DMS114 treated with DMSO at 0.1 percent for 48 hours (cell line): Measurements from ENCODE around the gene DAPK1.

Source experiments
- DNase-seq: peaks from one replicate; lab custom pipeline; 2025; ENCODE audit not compliant: unreplicated experiment; lab: John Stamatoyannopoulos, UW

The DAPK1 gene

DNA sequence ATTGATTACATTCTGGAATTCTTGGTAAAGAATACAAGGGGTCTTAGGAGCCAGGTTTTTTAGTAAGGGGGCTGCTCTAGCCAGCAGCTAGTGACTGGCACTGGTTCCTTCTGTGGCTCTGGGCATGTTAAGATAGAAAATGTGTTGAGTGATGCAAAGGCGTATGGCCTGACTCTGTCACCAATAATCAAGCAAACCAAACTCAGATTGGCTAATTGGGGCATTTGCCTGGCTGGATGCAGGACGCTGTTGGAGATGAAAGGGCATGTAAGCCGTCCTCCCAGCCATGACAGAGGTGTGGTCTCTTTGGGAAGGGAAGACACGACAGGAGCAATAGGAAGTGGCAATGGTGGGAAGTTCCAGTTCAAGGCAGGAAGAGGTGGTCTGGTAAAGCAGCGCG is 140.6 kb downstream of the DAPK1 start:
- no peak for DNase-seq

DNA sequence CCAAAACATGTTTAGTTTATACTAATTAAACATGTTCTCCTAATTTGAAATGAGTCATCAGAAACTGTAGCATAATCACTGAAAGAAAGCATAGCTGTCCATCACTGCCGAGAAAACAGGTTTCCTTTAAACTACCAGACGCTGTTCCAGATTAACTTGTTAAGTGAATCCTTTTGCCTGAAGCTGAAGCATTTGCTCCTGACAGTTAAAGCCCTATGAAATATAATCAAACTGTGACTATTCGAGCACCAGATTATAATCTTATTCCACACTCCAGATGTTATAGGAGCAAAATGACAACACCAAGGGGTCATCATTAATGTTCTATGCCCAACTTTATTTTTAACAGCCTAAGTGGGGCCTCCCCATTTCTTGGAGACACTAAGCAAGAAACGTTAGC is 142.3 kb downstream of the DAPK1 start:
- DNase-seq, result no peak

DNA sequence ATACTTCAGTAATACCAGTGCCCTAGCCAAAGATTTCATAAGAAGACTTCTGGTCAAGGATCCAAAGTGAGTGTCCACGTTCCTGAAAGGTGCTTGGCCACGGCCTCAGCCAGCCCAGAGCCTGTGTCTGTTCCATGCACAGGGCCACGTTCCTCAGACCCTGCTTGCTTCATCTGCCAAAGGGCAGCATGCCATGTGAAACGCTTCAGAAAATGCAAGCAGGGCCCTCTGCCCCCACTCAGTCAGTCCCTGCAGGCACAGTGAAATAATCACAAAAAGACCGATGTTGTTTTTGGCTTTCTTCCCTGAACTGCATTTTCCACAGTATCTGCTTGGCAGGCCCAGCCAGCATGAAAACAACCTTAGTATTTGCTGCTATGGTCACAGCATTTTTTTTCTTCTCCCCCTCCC is 142.7 kb downstream of the DAPK1 start:
- no peak for DNase-seq

DNA sequence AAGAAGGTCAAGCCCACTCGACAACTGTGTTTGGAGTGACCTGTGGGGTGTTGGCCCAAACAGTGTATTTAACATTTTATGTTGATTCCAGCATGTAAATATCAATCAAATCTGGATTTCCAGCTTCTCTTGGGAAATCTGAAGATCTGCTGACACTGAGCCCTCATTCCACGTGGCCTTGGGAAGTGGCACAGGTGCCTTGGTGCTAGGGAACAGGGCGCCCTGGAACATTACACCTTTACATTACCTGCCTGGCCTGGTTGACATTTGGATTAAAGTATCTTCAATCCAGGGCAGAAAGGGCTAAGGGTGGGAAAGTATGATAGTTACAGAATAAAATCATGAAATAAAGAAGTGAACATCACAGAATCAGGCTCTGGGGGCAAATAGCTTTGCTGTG is 143.4 kb downstream of the DAPK1 start:
- DNase-seq, result no peak

DNA sequence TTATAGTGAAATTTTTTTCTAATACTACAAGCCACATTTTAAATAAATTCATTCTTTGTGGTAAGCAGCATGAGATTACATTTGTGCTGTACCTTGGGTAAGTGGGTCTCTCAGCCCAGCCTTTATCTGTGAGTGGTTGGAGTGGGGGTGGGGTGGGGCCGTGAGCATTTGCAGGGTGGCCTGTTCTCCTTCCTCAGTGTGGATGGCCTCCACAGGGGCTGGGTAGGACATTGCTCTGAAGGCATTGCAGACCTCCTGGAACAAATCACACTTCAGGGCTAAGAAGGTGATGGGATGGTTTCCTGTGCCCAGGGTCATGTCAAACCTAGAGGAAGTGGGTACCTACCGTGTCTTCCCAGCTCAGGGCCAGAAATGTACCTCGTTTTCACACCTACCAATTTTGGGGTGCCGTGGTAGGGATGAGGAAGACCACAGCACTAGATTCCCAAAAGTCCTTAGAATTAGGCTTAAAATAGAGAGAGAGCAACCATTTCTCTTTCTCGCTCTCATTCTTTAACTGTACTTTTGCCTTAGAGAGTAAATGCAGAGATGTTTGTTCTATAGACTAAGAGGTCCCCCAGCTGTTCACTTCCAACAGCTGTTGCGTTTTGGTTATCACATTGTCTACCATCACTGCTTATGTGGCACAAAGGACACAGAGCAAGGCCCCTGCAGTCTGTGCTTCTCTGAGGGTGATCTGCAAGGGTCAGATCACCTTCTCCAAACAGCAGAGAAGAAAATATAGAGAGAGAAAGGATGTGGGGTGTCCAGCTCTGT is 144.9 kb downstream of the DAPK1 start:
- DNase-seq, result no peak

DNA sequence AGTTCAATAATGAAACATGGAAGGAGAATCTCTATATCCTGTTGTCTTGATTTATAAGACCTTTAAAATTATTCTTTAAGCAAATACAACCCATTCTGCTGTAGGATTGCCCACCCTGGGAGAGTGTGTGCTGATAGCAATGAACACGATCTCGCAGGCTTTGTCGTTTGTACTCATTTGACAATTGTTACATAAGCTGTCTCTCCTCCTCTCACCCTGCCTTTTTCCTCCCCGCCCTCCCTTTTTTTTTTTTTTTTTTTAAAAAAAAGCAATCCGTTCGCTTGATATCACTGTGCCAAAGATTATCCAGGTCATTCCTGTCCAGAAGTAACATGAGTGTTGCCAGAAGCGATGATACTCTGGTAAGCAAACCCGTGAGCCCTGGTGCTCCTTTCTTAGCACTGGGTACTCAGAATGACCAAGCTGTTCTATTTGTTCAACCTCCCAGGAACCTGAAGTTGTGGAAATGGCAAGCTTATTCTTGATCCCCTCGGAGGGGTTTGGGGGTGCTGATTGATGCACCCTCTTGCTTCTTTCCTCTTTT is 145.5 kb downstream of the DAPK1 start:
- no peak for DNase-seq

DNA sequence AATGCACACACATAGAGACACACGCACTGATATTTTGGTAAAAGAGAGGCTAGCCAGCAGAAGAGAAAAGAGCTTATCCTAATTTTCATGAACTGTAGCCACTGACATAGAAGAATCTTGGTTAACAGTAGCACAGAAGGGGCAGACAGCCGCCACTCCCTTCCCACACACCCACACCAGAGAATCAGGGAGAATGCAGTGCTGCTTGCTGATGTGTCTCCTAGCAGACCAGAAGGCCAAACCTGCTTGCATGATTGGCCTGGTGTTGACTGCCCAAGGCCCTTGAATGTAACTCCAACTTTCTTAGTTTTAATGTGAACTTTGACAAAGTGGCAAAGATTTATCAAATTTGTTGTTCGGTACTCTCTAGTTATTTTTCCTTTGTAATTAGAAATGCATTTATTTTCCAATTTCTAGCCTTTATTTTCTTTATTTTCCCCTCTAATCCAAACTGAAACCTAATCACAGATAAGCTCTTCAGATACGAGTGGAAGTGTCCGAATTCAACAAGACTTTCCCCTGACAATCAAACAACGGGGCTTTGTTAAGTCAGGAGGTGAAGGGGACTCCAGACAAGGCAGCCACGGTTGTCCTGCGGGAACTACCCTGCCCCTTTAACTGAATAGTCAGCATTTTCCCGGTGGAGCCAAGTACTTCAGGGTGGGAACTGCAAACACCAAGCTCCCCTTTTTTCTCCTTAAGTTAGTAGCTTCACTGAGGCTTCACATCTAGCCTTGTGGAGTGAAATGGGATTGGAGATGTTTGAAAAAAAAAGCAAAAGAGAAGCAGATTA is 146.3 kb downstream of the DAPK1 start:
- DNase-seq, result no peak

DNA sequence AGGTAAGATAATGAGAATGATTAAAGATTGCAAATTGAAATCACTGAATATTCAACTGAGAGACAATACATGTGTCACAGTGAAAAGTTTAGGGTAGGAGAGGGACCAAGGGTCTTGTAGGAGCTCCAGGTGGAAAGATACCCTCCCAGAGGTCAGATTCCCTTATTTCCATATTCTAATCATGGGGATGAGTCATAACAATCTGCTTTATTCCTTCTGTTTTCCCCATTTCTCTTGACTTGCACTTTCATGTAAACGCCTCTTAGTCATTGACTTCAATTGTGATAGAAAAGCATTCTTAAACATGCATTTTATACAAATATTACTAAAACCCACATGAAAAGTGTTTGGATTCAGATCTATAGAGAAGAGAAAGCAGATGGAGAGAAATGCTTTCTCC is 147.0 kb downstream of the DAPK1 start:
- DNase-seq, result no peak

DNA sequence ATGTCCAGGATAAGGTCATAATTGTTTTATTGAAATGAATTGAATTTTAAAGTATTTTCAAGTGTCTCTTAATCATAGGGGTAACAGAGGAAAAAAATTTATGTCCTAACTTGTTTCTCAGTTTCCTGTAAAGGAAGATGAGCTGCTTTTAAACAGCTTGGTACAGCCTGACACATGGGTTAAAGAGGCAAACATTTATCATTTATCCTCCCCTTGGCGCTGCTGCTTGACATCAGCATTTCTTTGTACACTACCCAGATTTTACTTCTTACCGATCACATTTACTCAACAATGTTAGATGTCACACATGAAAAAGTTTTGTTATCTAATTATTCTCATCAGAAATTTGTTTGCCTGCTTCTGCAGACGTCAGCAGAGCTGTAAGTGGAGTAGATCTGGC is 148.9 kb downstream of the DAPK1 start:
- DNase-seq, result no peak

DNA sequence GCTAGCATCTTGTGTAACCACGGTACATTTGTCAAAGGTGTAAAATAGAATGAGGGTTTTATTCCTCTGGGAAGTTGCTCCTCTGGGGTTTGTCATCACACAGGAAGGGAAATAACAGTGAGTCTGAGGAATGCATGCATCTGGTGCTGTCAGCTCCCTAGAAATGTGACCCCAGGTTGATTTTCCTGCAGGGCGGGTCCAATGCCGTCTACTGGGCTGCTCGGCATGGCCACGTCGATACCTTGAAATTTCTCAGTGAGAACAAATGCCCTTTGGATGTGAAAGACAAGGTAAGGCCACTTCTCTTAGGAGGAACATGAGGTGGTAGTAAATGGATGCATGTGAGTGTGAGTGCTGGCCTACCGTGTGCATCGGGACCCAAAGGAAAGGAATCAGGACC is 149.4 kb downstream of the DAPK1 start:
- DNase-seq, result no peak

DNA sequence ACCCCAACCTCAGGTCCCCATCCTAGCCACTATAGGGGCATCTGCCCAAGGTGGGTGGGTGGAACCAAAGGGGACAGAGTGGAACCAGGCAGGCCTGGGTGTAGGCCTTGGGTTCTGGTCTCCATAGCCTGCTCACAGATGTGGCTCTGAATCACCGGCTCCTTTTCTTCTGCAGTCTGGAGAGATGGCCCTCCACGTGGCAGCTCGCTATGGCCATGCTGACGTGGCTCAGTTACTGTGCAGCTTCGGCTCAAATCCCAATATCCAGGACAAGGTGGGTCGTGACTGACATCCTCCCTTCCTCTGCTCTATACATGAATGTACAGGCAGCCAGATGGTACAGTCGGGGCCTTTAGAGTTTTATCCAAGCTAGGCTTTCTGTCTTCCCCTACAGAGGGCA is 150.9 kb downstream of the DAPK1 start:
- DNase-seq, result no peak

DNA sequence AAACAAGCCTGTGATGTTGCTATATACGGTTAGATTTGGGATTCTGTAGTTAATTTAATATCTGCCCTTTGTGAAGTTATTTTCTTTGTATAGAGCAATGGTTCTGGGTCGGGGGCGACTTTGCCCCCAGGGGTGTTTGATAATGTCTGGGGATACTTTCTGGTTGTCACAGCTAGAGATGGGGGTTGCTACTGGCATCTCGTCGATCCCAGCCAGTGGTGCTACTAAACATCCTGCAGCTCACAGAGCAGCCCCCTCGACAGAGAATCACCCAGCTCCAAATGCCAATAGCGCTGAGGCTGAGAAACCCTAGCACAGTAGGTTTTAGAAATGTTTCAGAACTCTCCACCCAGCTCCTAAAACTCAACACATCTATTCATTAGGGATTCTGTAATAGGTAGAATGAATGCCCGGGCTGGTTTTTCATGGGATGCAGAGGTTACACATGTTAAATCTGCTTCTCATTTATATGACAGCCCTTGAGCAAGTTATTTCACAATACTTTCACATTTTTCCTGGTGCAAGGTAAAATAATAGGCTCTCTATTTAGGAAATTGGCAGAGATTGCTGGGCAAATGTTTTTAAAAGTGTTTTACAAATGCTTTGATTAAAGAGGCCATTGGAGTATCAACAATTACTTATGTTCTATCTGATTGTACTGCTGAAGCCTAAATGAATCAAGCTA is 153.1 kb downstream of the DAPK1 start:
- no peak for DNase-seq

DNA sequence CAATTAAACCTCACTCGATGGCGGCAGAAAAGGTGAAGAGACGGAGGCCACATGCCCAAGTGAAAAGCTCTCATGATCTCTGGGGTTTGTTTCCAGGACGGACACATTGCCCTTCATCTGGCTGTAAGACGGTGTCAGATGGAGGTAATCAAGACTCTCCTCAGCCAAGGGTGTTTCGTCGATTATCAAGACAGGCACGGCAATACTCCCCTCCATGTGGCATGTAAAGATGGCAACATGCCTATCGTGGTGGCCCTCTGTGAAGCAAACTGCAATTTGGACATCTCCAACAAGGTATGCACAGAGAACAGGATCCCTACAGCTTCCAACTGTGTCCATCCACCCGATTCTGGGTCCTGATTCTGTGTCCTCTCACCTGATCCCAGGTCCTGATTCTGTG is 153.8 kb downstream of the DAPK1 start:
- no peak for DNase-seq

DNA sequence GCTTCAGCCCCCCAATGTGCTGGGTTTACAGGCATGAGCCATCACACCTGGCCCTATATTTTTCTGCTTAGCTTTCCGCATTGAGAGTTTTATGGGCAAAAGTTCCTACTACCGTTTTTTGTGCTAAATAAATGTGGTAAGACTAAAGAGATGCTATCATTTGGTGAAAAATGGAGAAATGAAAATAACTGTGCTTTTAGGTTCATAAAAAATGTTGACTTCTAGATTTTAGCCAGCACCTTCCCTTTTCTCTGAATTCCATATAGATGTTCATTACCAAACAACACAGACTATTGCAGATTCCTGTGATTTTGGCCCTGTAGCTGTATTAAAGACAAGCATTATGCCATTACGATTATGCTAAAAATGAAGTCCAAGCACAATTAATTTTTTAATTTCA is 156.3 kb downstream of the DAPK1 start:
- no peak for DNase-seq

DNA sequence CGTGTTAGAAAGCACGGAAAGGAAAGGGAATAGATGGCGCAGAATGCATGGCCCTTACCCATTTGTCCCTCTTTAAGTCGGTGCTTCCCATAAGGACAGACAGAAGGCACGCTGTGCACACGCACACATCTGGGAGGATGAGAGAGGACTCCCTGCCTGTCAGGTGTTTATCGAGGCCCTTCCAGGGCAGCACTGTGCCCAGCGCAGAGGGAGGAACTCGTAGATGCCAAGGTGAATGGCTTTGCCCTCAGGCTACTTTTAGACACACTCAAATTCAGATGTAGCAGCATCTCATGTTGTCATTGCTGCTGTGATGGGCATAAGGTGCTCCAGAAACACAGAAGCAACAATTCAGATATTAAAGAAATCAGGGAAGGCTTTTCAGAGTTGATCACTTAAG is 158.1 kb downstream of the DAPK1 start:
- no peak for DNase-seq

DNA sequence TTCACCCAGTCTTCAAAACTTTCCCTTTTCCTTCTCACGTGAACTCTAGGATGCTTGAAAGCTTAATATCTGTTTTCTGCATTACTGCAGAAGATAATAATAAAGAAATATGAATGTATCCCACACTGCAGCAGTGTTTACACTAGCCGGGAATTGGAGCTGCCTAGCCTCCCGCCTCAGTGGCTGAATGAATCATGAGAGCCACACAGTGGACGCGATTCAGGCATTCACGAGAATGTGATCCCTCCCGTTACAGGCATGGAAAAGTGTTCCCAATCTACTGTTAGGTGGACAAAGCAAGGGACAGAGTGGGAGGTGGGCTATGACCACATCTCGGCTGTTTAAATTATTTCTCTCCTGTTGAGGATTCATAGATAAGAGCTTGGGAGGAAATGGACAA is 158.8 kb downstream of the DAPK1 start:
- no peak for DNase-seq

DNA sequence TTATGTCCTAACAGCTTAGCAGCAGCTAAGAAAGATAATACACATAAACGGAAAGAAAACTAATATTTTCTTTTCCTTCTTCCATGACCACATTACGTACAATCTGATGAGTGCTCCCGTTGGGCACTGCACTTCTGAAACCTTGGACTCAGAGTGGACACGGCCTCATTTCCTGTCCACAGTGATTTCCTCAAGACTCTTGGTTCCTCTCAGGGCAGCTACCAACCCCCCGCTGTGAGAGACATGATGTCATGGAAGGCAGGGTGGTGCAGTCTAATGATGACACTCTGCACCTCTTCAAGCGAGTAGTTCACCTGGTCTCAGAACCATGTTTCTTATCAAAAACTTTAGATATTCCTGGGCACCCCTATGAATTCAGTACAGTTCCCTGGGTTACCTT is 159.5 kb downstream of the DAPK1 start:
- no peak for DNase-seq

DNA sequence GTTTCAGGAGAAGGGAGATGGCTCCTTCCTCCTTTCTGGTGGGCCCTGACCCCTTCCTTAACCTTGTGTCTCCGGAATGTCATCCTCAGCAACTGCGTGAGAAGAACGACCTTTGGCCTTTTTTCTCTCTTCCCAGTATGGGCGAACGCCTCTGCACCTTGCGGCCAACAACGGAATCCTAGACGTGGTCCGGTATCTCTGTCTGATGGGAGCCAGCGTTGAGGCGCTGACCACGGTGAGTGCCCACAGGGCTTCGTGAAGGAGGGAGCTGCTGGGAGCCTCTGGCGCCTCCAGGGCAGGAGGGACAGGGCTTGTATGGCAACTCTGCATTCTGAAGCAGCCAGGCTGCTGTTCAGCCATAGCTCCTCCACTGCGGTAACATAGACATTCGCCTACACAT is 160.2 kb downstream of the DAPK1 start:
- no peak for DNase-seq

DNA sequence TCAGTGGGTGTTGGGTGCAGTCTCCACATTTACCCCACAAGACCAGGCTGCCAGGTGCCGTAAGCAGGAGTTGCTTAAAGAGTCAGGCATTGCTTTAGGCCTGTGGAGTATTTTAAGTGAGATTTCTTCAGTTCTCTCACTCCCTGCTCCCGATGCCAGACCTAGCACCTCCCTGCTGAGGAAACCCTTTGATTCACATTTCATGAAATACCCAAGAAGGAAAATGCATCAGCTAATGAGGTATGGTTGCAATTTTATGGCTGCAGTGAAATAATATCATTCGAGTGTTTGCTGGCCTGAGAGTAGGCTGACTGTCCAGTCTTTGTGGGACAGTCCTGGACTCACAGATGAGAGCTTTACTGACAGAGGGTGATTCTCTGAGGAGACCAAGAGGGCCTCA is 160.8 kb downstream of the DAPK1 start:
- no peak for DNase-seq

DNA sequence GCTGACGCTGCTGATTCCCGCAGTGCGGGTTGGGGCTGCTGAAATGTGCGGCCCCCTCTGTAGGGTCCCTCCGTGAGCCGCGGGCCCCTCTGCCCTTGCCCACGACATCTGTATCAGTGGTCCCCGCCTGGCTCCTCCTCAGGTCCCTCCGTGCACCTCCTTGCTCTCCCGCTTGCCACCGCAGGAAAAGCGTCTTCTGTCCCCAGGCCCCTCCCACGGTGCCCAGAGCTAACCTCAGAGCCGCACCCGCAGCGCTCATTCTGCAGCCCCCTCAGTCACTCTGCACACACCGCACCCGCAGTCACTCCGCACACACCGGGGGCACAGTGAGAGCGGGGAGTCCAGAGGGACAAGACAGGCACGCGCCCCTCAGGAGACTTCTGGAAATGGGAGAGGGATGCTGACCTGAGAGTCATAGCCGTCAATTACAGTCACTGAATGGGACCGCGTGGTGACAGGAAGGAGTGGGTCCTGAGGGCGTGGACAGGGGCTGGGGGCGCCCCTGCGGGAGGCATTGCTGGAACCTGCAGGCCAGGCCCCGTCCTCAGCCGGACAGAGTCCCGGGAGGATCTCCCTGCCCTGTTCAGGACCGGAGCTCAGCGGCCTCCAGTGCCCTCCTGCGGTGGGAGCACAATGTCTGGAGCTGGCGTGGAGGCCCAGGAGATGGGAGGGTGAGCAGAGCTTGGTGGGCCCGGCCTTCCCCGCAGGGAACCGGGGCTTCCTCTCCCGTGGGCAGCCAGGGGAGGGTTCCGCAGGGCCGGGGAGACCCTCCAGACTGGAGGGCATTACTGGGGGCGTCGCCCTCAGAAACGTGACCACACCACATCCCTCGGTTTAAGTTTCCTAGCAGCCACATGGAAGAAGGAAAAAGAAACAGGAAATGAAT is 162.1 kb downstream of the DAPK1 start:
- no peak for DNase-seq

DNA sequence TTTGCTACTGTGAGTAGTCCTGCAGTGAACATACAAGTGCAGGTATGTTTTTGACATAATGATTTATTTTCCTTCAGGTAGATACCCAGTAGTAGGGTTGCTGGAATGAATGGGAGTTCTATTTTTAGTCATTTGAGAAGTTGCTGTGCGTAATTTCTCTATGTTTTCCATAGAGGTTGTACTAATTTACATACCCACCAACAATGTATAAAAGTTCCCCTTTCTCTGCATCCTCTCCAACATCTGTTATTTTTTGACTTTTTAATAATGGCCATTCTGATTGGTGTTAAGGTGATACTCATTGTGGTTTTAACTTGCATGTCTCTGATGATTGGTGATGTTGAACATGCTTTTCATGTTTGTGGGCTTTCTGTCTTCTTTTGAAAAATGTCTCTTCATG is 163.6 kb downstream of the DAPK1 start:
- DNase-seq, result no peak
